IPS DF 4.7 (cell line): ENCODE data around the gene GNGT1.

Experiments used
- DNase-seq: peaks from one replicate; pipeline ENCODE4 v3.0.0-alpha.2; 2013; ENCODE audit warnings: low spot score; ENCODE audit errors: extremely low read depth

GNGT1 gene

DNA sequence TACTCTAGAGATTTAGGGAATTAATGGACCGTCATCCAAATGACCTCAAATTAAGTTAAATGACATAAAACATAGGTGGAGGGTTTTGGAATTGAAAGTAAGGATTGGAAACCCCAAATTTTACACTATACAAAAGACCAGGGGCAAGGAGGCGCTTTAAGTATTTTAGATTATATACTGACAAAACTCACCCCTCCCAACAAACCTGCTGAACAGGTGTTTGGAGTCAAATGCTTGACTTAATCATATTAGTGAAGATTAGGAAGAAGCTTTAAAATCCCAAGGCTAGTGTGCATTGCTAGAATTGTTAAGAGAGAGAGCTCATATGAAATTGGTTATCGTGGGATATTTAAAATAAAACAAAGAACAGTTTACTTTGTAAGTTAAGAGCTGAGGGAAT is at the start of gene GNGT1:
Gene GNGT1 (plus strand): TSS at position 301 of the 400 bp plus-strand sequence. CDS start 180 bp downstream, outside the sequence.
- no peak for DNase-seq

DNA sequence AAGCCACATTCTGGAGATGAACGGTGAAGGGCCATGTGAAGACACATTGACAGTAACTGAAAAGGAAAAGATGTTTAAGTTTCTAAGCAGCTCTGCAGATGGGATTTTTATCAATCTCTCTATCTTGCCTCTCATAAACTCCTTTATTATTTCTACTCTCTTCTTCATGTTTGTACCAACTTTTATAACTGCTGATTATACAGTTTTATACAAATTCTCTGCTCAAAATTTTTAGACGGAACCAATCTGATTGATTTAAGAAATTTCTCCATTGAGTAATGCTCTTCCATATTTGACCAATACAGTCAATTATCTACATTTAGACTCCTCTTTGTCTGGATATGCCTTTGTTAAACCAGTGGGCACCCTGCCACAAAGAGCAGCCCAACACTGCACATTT is 47.5 kb upstream of the GNGT1 start:
- DNase-seq = no peak

DNA sequence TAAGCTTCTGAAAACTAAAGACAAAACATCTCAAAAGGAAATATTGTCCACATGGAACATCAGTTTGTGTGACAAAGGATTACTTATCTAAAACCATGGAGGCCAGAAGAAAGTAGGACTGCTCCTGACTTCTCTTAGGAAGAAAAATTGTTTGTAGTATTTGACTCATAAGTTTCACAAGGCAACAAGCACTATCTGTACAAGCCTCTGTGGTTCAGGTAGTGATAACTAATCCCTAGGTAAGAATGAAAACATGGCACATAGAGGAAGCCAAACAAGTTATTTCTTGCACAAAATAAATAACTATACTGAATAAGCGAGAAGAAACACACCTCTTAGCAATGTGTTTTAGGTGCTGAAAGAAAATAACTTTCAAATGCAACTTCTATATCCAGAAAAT is 46.1 kb upstream of the GNGT1 start:
- DNase-seq = no peak

DNA sequence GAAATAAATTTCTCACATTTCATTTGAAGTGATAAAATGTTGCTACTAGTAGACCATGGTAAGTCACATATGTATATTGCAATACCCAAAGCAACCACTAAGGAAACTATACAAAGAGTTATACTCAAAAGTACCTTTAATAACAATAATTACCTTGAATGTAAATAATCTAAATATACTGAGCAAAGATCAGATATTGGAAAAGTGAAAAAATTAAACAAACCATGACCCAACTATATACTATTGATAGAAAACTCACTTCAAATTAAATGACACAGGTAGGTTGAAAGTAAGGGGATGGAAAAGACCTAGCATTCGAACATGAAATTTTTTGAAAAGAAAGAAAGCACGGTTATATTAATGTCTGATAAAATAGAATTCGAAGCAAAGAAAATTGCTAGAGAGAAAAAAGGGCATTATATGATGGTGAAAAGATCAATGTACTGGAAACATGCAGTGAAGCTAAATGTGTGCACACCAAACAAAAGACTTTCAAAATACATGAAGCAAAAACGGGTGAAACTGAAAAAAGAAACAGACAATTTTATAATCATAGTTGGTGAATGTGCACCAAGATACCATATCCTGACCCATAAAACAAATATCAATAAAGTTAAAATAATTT is 44.9 kb upstream of the GNGT1 start:
- no peak for DNase-seq

DNA sequence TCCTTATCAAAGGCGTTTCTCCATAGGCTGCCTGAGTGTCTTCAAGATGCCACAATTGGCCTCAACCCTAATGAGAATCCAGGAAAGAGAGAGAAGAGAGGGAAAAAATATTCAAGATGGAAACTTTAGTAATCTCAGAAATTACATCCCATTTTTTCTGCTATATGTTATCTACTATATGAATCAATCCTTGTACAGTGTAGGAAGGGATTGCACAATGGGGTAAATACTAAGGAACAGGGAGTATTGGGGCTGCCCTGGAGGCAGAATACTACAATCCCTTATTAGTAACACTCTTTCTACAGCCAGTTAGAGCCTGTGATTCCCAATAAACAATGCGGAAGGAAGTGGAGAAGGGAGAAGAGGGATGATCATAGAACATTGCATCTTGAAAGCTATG is 43.7 kb upstream of the GNGT1 start:
- DNase-seq = no peak

DNA sequence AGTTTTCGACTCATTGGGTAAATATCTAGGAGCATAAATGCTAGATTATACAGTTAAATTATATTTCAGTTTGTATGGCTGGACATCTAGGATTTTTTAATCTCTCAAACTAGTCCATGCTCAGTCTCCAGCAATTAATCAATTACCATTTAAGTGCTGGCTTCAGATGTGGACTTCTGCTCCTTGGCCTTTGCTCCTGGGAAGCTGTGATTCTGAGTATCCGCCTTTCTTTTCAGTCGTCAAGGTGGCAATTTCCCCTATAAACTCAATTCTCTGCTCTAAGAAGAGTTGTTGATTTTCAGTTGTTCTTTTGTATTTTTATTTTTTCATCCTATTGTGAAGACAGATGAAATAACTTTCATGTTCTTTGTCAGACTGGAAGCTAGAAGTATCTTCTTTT is 39.5 kb upstream of the GNGT1 start:
- DNase-seq = no peak

DNA sequence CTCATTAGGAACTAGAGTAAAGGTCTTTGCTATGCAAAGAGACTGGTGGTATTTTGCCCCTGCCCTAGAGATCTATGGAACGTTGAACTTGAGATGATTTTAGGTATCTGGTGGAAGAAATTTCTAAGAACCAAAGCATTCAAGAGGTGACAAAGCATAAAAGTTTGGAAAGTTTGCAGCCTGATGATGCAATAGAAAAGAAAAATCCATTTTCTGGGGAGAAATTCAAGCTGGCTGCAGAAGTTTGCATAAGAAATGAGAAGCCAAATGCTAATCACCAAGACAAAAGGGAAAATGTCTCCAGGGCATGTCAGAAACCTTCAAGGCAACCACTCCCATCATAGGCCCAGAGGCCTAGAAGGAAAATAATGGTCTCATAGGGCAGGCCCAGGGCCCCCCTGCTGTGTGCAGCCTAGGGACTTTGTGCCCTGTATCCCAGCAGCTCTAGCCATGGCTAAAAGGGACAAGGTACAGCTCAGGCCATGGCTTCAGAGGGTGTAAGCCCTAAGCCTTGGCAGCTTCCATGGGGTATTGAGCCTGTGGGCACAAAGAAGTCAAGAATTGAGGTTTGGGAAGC is 32.3 kb upstream of the GNGT1 start:
- DNase-seq = no peak

DNA sequence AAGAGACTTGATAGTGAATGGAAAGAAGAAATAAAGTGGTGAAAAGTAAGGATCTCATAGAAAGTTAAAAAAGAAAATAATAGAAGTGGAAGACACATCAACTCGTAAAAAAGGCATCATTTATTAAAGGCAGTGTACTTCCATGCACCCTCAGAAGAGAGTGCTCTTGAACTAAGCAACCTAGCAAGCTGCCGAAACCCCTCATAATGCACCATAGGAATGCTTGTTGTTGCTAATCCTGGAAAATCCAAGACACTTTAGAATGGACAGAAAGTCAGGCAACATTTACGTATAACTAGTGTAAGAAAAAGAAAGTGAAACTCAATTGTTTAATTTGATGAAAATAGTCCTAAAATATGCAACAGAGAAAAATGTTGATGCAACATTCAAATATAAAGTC is 28.6 kb upstream of the GNGT1 start:
- no peak for DNase-seq

DNA sequence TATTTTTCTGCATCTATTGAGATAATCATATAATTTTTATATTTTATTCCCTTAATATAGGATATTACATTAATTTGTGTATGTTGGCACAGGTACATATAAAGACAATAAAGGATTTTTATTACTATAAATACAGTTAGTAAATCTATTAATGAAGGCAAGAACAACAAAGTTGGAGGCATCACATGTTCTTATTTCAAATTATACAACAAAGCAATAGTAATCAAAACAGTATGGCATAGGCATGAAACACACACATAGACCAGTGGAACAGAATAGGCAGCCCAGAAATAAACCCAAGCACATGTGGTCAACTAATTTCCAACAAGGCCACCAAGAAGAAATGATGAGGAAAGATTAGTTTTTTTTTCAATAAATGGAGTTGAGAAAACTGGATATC is 27.0 kb upstream of the GNGT1 start:
- no peak for DNase-seq

DNA sequence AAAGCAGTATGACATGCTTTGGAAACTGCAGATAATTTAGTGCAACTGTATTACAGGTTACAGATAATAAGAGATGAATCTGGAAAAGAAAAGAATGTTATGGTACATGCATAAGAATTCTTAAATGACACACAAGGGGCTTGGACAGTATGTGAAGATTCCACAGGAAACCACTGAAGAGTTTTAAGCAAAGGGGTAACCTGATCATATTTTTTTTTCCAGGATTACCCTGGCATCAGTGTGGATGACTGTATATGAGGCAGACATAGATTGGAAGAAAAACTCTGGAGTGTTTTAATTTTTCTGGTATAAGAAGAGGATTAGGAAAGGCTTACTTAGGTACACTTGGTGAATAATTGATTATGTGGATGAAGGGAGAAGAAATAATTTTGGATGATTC is 23.9 kb upstream of the GNGT1 start:
- DNase-seq = no peak

DNA sequence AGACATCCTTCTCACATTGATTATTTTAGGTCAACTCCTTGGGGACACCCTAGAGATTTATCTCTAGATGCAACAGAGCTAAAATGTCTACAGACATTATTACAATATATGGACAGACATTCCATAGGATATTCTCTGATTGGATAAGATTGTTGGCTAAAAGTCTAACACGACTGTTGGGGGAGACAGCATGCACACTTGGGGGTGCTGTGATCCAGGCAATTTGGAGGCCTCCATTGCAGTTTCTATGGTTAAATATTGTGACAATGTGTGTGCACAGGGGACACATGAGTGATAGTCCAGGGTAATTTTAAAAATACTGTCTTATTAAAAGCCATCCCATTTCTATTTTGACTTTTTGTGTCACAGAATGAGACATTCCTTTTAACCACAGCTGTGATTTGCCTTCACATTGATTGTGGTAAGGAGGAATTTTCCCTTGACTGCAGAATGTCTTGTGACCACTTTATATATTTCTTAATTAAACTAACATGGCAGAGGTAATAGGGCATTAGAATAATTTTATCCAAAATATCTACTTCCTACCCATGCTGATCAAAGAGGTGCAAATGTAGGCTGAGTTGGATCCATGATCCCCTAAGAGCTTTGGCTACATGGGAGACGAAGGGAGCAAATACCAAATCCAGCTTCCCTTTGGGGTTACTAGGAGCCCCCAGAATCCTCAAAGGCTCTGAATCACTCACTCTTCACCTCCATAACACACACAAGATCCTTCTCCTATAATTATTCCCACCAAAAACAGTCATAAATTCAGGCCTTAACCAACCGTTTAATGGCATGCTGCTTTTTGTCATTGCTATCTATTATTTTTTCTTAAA is 23.1 kb upstream of the GNGT1 start:
- no peak for DNase-seq

DNA sequence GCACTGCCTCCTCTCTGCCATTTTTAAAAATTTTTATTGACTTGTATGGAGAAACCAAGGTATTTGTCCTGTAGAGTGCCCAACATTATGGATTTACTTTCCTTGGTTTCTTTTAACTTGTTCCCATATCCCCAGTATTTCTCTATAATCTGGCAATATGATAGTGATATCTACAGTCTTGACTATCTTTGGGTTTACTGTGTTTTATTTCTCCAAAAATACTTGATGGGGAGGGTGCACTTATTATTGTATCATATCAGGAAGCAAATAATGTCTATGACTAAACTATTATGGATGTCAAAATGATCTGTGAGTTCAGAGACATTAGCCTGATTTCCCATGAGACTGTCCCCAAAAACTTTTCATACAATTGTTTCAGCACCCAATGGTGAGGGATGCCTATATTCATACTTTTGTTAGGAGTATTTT is 22.4 kb upstream of the GNGT1 start:
- DNase-seq = no peak

DNA sequence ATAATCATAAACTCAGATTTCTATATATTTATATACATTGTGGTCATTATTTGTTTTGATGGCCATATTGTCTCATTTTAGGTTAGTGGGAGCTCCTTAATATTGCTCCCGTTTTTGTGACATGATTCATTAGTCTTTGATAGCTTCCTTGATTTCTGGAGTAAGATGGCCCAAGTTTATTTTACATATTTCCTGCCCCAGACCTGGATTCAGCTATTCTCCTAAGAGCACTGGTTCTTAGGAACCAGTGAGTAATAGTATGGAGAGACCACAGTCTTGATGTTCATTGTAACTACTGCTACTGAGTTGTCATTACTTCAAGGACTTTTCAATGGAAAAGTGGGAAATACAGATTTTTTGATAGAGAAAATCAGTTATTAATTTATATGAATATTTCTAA is 21.8 kb upstream of the GNGT1 start:
- DNase-seq = no peak

DNA sequence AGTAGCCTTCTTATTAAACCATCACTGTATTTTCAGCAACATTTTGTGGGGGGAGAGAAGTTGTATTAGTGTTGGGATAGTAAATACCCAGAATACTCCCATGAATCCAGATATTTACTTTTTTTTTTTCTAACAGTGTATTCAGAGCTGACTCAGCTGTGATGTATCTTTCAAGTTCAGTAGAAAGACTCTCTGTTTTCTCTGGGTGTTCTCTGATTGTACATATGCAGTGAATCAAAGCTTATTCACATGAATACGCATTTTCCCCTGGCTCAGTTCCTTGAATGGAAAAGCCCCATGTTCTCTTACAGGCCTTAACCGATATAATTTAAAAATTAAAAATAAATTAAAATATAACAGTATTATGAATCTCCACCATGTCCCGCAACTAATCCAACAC is 17.1 kb upstream of the GNGT1 start:
- DNase-seq = no peak

DNA sequence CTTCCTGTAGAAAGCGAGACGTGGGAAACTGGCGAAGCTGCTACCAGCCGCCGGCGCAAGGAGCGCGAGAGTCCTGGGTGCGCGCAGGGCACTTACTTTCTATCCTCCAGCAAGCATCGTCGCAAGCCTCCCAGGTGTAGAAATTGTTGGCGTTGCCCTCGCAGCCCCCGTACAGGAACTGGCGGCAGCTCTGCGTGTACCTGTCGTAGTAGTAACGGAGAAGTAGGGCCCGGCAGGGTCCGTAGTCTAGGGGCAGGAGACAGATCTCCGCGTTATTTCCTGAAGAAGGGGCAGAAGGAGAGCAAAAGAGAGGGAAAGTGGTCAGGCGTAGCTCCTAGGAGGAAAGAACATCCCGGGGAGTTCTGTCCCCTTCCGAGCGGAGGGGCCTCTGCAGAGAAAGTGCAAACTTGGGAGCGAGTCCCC is 16.3 kb upstream of the GNGT1 start:
- no peak for DNase-seq

DNA sequence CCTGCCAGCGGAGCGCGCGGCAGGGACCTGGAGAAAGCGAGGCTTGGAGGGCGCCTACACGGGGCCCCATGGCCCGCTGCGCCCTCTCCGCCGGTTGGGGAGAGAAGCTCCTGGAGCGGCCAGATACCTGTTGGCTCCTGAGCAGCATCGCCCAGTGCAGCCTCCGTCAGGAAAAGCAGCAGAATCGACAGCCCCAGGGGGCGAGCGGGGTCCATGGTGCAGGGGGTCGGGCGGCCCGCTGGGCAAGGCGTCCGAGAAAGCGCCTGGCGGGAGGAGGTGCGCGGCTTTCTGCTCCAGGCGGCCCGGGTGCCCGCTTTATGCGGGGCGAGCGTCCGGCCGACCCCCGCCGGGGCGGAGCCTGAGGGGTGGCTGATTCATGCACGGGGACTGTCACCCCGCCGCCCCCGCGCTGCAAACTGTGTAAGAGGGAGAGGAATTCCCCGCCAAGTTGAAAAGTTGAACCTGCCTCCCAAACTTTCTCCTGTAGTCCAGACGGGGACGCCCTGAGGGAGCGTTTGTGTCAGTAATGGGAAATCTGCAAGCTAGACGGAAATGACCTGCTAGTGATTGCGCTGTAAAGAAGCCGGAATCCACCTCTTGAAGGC is 15.8 kb upstream of the GNGT1 start, which contains the start of gene TFPI2:
Gene TFPI2 (minus strand): TSS at position 290 of the 605 bp plus-strand sequence. CDS start 75 bp downstream, at position 215.
- no peak for DNase-seq

DNA sequence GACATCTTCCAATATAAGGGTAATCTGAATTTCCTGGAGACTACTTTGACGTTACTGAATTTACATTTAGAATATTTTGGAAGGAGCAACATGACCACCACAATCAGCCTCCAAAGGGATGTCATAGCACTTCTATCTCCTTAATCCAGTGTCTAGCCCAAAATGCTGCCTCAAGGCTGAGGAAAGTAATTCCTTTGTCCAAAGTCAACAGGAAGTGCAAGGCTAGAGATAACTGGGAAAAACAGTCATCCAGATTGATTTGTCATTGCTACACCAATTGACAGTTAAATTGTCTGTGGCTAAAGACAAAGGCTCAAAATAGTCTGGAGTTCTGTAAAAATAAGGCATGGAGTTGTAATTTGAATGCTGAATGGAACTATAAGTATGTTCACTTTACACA is 11.9 kb upstream of the GNGT1 start:
- DNase-seq = no peak

DNA sequence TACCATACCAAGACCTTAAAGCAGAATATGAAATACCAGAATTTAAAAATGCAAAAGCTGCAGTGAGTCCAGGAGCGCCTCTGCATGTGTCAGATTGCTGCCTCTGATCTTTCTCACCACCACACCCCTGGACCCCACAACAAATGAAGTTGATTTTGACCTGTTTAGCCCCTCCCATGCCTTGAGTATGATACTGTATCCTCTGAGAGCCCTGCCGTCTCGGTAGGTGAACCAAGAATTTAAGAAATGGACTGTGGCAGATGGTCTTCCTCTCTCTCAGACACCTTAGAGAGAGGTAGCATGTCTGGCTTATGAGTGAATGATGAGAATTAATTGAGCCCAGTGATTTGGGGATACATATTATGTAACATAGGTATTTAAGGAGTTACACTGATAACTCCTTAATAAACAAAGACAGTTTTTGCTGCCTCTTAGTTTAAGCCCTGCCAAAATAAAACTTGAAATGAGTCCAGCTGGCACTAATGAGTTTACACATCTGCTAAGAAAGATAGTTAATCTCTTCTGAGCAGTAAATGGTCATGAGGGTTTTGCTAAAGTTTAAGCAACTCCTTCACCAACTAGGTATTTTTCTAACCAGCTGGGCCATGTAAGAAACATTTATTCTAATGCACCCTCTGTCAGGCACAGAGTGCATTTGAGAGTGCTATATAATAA is 11.3 kb upstream of the GNGT1 start:
- no peak for DNase-seq

DNA sequence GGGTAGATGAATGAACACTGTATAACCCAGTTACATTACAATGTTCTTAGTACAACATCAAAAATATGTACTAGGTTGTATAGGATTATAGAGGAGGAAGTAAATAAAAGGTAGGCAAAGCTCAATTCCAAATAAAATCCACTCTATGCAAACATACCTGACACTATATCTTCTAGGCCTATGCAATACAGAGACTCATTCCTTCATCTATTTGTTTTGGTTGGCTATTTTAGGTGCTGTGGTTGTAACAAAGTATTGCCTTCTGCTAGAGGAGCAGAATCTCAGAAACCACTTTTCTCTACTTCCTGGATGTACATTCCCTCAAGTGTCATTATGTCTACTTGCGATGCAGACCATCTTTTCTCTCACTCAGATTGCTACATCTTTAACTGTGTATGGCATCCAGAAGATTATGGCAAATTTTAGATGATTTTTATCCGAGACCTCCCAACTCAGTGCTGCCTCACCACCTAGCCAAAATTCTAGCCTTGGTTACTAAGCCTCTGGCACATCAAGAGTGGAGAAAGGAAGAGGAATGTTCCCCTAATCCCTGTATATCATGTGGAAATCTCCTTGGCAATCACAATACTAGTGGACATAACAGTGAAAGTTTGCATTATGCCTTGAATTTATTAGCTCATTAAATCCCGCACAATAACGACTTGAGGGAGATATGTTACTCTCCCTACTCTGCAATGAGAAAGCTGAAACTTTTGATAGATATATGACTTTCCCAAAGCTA is 10.3 kb upstream of the GNGT1 start:
- DNase-seq = no peak

DNA sequence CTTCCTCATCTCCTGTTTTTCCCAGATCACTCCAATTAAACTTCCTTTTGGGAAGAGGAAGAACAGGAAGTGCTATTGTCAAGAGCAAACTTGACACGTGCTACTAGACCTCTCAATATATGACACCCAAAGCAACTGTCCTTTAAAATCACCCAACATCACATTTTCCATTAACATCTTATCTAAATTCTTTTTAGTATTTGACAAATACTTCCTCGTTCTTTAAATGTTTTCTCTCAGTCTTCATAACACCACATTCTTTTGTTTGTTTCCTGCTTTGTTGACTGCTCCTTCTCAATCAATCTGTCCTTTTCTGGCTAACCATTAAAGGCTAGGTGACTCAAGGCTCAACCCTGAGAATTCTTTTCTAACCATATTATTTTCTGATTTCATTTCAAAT is 8.7 kb upstream of the GNGT1 start:
- no peak for DNase-seq
